Endothelial cell of umbilical vein (primary cell): ENCODE results near the gene LILRB3. TPM values are rescaled to one million over a fixed set of nuclear protein-coding genes. Genes with fewer than 3 reads are reported as not detected.

ENCODE experiments used
- BruUV-seq: library from RNA; stranded (reverse); fragments of 400-500 nt; replicated peaks from 2 replicates; lab custom pipeline; 2021; lab: Mats Ljungman, UMichigan
- CTCF ChIA-PET: fragments of 300-600, 350-600 bp; sonication (Branson Sonifier 250); formaldehyde crosslinking; loops from one replicate; lab custom pipeline; 2021; ENCODE audit warnings: antibody characterized with exemption, inconsistent platforms; lab: Charles Lee
- POLR2A ChIA-PET: fragments of 300-600, 350-600 bp; sonication (Branson Sonifier 250); formaldehyde crosslinking; loops from one replicate; lab custom pipeline; 2021; ENCODE audit warnings: antibody characterized with exemption, inconsistent platforms; lab: Charles Lee
- DNase-seq: peaks from one replicate; pipeline ENCODE4 v3.0.0-alpha.2; 2011; ENCODE audit warnings: low read depth, low spot score
- FAIRE-seq: peaks from 2 replicates; lab custom pipeline; 2011; peaks lifted over from hg19 to GRCh38; lab: Jason Lieb, UNC
- H2AFZ ChIP-seq: 2 replicates; pipeline ENCODE4 v1.6.0; 2012; ENCODE audit warnings: low read depth, low read length, control low read depth, inconsistent platforms
- H3K27ac ChIP-seq: 2 replicates; pipeline ENCODE4 v1.5.1; 2011; ENCODE audit warnings: low read depth, mild to moderate bottlenecking, control low read depth, low read length, moderate library complexity; ENCODE audit not compliant: insufficient read depth
- H3K27me3 ChIP-seq, 2 experiments: 2 replicates each; pipeline versions ENCODE4 v1.6.0 to v1.6.1; 2011; ENCODE audit warnings: low read length in 2 of 2, mixed read lengths in 1 of 2; ENCODE audit not compliant: control insufficient read depth in 2 of 2, insufficient read depth in 2 of 2
- H3K36me3 ChIP-seq, 2 experiments: 2 replicates in 1 of 2; 3 replicates in 1 of 2; pipeline ENCODE4 v1.5.1; 2011; ENCODE audit warnings: low read length in 2 of 2, mild to moderate bottlenecking in 1 of 2, moderate library complexity in 1 of 2; ENCODE audit not compliant: control insufficient read depth in 2 of 2, insufficient read depth in 2 of 2; ENCODE audit errors: extremely low read depth in 1 of 2
- H3K4me1 ChIP-seq: 3 replicates; pipeline ENCODE4 v1.5.1; 2011; ENCODE audit warnings: mild to moderate bottlenecking, low read length; ENCODE audit not compliant: control insufficient read depth, insufficient read depth; ENCODE audit errors: extremely low read depth
- H3K4me2 ChIP-seq: 2 replicates; pipeline ENCODE4 v1.6.1; 2011; ENCODE audit warnings: low read length, control low read depth, mixed read lengths; ENCODE audit not compliant: insufficient read depth
- H3K4me3 ChIP-seq, 3 experiments: fragments of 200-600 bp in 1 of 3; sonication (generic), shearing (Covaris generic) in 1 of 3; replicated peaks in 1 of 3; 2 replicates each; pipeline ENCODE4 v1.5.1; 2011 to 2016; ENCODE audit warnings: control low read depth in 3 of 3, low read length in 3 of 3, mild to moderate bottlenecking in 2 of 3, inconsistent platforms in 1 of 3, low read depth in 1 of 3, moderate library complexity in 1 of 3; ENCODE audit not compliant: insufficient read depth in 1 of 3
- H3K79me2 ChIP-seq: 2 replicates; pipeline ENCODE4 v1.6.0; 2012; ENCODE audit warnings: low read length, inconsistent platforms; ENCODE audit not compliant: control insufficient read depth, insufficient read depth
- H3K9ac ChIP-seq: replicated peaks from 2 replicates; pipeline ENCODE3; 2011; ENCODE audit warnings: low read length, control low read depth; ENCODE audit not compliant: insufficient read depth; ENCODE audit errors: extremely low read depth
- H3K9me1 ChIP-seq: replicated peaks from 3 replicates; pipeline ENCODE4 v1.6.0; 2011; ENCODE audit warnings: mild to moderate bottlenecking, low read length; ENCODE audit not compliant: control insufficient read depth, insufficient read depth; ENCODE audit errors: extremely low read depth
- H3K9me3 ChIP-seq: replicated peaks from 2 replicates; pipeline ENCODE4 v1.5.1; 2012; ENCODE audit warnings: low read length, inconsistent platforms; ENCODE audit not compliant: control insufficient read depth, insufficient read depth
- H4K20me1 ChIP-seq: replicated peaks from 2 replicates; pipeline ENCODE3; 2011; ENCODE audit warnings: mild to moderate bottlenecking, low read length; ENCODE audit not compliant: control insufficient read depth, insufficient read depth; ENCODE audit errors: extremely low read depth
- CTCF ChIP-seq, 2 donors: IDR thresholded peaks; 1 replicate in 1 of 2; 2 replicates in 1 of 2; pipeline ENCODE4 v1.5.1; 2011; ENCODE audit warnings: low read length in 2 of 2, mild to moderate bottlenecking in 2 of 2, moderate library complexity in 2 of 2, control low read depth in 1 of 2, inconsistent platforms in 1 of 2, low read depth in 1 of 2; ENCODE audit not compliant: insufficient read depth in 1 of 2; ENCODE audit errors: extremely low read depth in 1 of 2
- FOS ChIP-seq: IDR thresholded peaks from 2 replicates; pipeline ENCODE4 v1.6.1; 2011; ENCODE audit warnings: mild to moderate bottlenecking, low read length, moderate library complexity, borderline replicate concordance; ENCODE audit not compliant: insufficient read depth
- JUN ChIP-seq: IDR thresholded peaks from 2 replicates; pipeline ENCODE4 v1.6.1; 2011; ENCODE audit warnings: borderline replicate concordance, low read depth; ENCODE audit not compliant: insufficient read length, insufficient read depth
- POLR2A ChIP-seq: IDR thresholded peaks from 2 replicates; pipeline ENCODE4 v1.6.1; 2012; ENCODE audit warnings: low read depth, mild to moderate bottlenecking, control low read depth, low read length
- dilution Hi-C: fragments of 300-500 bp; cut with MboI; formaldehyde crosslinking; loops from one replicate; pipeline ENCODE4 v1.15.0; 2019; ENCODE audit warnings: low sequenced_read_pairs; ENCODE audit not compliant: extremely low pct_ligation_motif_present
- intact Hi-C: fragments of 100-400 bp; cut with micrococcal nuclease; formaldehyde crosslinking; loops from one replicate; pipeline ENCODE4 v1.10.0; 2022
- polyA plus RNA-seq, 4 experiments: library from polyadenylated mRNA; depleted of rRNA in 3 of 4; stranded (reverse) in 3 of 4; unstranded in 1 of 4; fragments of >200 nt; gene quantifications; 2 replicates each; pipeline versions ENCODE4 v1.2.1 to v1.2.3, GENCODE V29; 2011 to 2012; ENCODE audit warnings: missing spikeins in 1 of 4
- total RNA-seq: library from RNA; stranded (reverse); gene quantifications from 2 replicates; pipeline ENCODE4 v1.2.3, GENCODE V29; 2021

Gene LILRB3
- total and polyA plus RNA-seq, 2 donors (not counting 3 experiments of a cell fraction or from before 2014, with no cell fraction given) = not detected

- no peaks in the 10 kb centered on the region for H3K9me1 ChIP-seq
- no peak overlapping the region for H2AFZ ChIP-seq
- TF ChIP-seq CTCF (IDR thresholded peaks at IDR 0.05; ENCODE audit: extremely low read depth in 1 of 2, insufficient read depth in 1 of 2, low read depth in 1 of 2, low read length in 2 of 2) (no peak), FOS (no peak), POLR2A (no peak), JUN (no peak)
- intact Hi-C loops (no loop called here), dilution Hi-C loops (no loop called here)
- H4K20me1 ChIP-seq = no peaks in the 10 kb centered on the region
- H3K4me3 ChIP-seq = no peak overlapping the region
- H3K27me3 ChIP-seq = peaks cover 0 to 3% of the 10 kb centered on the region in 2 experiments
- no peaks in the 10 kb centered on the region for H3K36me3 ChIP-seq
- H3K27ac ChIP-seq = no peak overlapping the region
- no peaks in the 10 kb centered on the region for H3K9me3 ChIP-seq
- H3K79me2 ChIP-seq = no peaks in the 10 kb centered on the region
- H3K4me1 ChIP-seq = no peaks in the 10 kb centered on the region
- H3K4me2 ChIP-seq = no peak overlapping the region
- H3K9ac ChIP-seq = no peak overlapping the region
- no peak for FAIRE-seq
- BruUV-seq = no TSS peak
- ChIA-PET CTCF (interaction anchor here (0.5 to 2.8 kb wide), 3 partner anchors 10 to 167 kb away, joined by 3 to 33 read pairs (median 3); no protein-coding TSS in a partner anchor), POLR2A (interaction anchor here (0.6 to 1.4 kb wide), 2 partner anchors 10 to 34 kb away, joined by 3 to 5 read pairs; no protein-coding TSS in a partner anchor)
- no peak for DNase-seq
Observed at GRCh38 chr19:54256250-54257115, 33.7 kb upstream of the LILRB3 start.
